Germinal center (tissue), 1 donor: ENCODE results near the gene PACS2.
"Not testable (repeated sequence)": the region's sequence is repeated elsewhere in the genome, so short reads cannot be mapped to it uniquely, and the experiment has no call there.

Experiments
- DNase-seq: peaks from one replicate; pipeline ENCODE4 v3.0.0; 2012; ENCODE audit warnings: mixed read lengths, low spot score

Gene PACS2

GRCh38 chr14:105351410-105351809, 36.9 kb downstream of the PACS2 start:
- DNase-seq = no peak

- peak; percentile 87 for DNase-seq
Observed at GRCh38 chr14:105351920-105352851, 37.6 kb downstream of the PACS2 start.

GRCh38 chr14:105353136-105353535, 38.6 kb downstream of the PACS2 start:
- DNase-seq = no peak

- DNase-seq = no peak
Observed at GRCh38 chr14:105354541-105354940, 40.0 kb downstream of the PACS2 start.

GRCh38 chr14:105355049-105355575, 40.6 kb downstream of the PACS2 start:
- no peak for DNase-seq

GRCh38 chr14:105355850-105356604, 41.5 kb downstream of the PACS2 start:
- no peak for DNase-seq

GRCh38 chr14:105356927-105357326, 42.4 kb downstream of the PACS2 start:
- no peak for DNase-seq

- DNase-seq = no peak
Observed at GRCh38 chr14:105357626-105358025, 43.1 kb downstream of the PACS2 start.

- DNase-seq = no peak
Observed at GRCh38 chr14:105358140-105358846, 43.7 kb downstream of the PACS2 start.

GRCh38 chr14:105358943-105359342, 44.4 kb downstream of the PACS2 start:
- no peak for DNase-seq

GRCh38 chr14:105361412-105361811, 46.9 kb downstream of the PACS2 start:
- DNase-seq = not testable (repeated sequence)

- DNase-seq = peak; percentile 71
Observed at GRCh38 chr14:105363847-105364708, 49.5 kb downstream of the PACS2 start.

- no peak for DNase-seq
Observed at GRCh38 chr14:105365101-105365500, 50.6 kb downstream of the PACS2 start.

GRCh38 chr14:105365681-105366080, 51.1 kb downstream of the PACS2 start:
- no peak for DNase-seq

GRCh38 chr14:105366386-105367074, 52.0 kb downstream of the PACS2 start:
- DNase-seq = no peak

- no peak for DNase-seq
Observed at GRCh38 chr14:105367116-105368031, 52.8 kb downstream of the PACS2 start.

GRCh38 chr14:105368032-105368417, 53.5 kb downstream of the PACS2 start:
- DNase-seq = no peak

GRCh38 chr14:105368426-105368825, 53.9 kb downstream of the PACS2 start:
- DNase-seq = no peak

- DNase-seq = no peak
Observed at GRCh38 chr14:105368910-105369652, 54.5 kb downstream of the PACS2 start.
